Measurements from ENCODE around the gene PLA2G2A. TPM values are rescaled to one million over a fixed set of nuclear protein-coding genes. Genes with fewer than 3 reads are reported as not detected.
"Not testable (repeated sequence)": the region's sequence is repeated elsewhere in the genome, so short reads cannot be mapped to it uniquely, and the experiment has no call there.

Gene PLA2G2A
- total RNA-seq, 1 experiment from 2014 or later = 9.2 TPM

DNA sequence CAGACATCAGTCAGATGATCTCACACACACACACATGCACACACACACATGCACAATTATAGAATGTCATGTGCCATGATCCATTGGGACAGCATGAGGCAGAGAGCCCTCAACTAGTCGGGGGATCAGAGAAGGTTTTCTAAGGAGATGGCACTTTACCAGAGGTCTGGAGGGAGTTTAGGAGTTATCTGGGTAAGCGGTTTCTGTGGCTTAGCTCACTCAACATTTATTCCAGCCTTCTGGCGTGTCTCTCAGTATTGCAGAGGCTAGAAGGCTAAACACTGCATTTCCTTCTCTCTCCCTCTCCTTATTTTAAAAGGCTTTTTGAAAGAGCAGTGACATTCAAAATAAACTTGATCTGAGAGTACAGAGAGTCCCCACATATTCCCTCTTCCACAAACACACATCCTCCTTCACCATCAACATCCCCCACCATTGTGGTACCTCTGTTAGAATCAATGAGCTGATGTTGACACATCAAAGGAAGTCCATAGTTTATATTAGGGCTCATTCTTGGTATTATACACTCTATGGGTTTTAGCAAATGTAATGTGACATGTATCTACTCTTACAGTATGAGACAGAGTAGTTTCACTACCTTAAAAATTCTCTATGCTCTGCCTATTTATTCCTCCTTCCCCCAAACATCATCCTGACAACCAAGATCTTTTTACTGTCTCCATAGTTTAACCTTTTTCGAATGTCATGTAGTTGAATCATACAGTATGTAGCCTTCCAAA, 9.0 kb upstream of the PLA2G2A start:
- no peak overlapping the region for H3K4me3 Mint-ChIP-seq (ENCODE audit: unreplicated experiment)
- no peaks in the 10 kb centered on the region for H3K4me1 Mint-ChIP-seq (ENCODE audit: low read depth, unreplicated experiment)
- CTCF ChIA-PET = interaction anchor here (1.0 kb wide), 1 partner anchor 13 kb away, joined by 4 read pairs; no protein-coding TSS in a partner anchor
- H3K9me3 Mint-ChIP-seq (ENCODE audit: unreplicated experiment) = no peaks in the 10 kb centered on the region
- no peaks in the 10 kb centered on the region for H3K27me3 Mint-ChIP-seq (ENCODE audit: insufficient read depth, unreplicated experiment)
- no peaks in the 10 kb centered on the region for H3K36me3 ChIP-seq (ENCODE audit: control insufficient read depth, insufficient read depth, low read length)
- no peaks in the 10 kb centered on the region for H3K36me3 Mint-ChIP-seq (ENCODE audit: insufficient read depth, unreplicated experiment)
- intact Hi-C loops (cut with micrococcal nuclease; ENCODE audit: unreplicated experiment) = no loop called here
- no peaks in the 10 kb centered on the region for H3K27me3 ChIP-seq (replicated peaks; ENCODE audit: control insufficient read depth, insufficient read depth, low read length)
- H3K4me3 ChIP-seq (ENCODE audit: low read depth, low read length) = no peak overlapping the region
- no peaks in the 10 kb centered on the region for H3K4me1 ChIP-seq
- H3K9me3 ChIP-seq = no peaks in the 10 kb centered on the region
- TF ChIP-seq, protein P1, sequence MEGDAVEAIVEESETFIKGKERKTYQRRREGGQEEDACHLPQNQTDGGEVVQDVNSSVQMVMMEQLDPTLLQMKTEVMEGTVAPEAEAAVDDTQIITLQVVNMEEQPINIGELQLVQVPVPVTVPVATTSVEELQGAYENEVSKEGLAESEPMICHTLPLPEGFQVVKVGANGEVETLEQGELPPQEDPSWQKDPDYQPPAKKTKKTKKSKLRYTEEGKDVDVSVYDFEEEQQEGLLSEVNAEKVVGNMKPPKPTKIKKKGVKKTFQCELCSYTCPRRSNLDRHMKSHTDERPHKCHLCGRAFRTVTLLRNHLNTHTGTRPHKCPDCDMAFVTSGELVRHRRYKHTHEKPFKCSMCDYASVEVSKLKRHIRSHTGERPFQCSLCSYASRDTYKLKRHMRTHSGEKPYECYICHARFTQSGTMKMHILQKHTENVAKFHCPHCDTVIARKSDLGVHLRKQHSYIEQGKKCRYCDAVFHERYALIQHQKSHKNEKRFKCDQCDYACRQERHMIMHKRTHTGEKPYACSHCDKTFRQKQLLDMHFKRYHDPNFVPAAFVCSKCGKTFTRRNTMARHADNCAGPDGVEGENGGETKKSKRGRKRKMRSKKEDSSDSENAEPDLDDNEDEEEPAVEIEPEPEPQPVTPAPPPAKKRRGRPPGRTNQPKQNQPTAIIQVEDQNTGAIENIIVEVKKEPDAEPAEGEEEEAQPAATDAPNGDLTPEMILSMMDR (IDR thresholded peaks at IDR 0.05; ENCODE audit: insufficient read depth in 1 of 2, low read depth in 1 of 2, low read length in 1 of 2, severe bottlenecking in 1 of 2, unreplicated experiment in 1 of 2) = no peak
- POLR2A ChIA-PET = no interaction called here
- no peak for DNase-seq
- no peak overlapping the region for H3K27ac Mint-ChIP-seq (ENCODE audit: unreplicated experiment)
- no TSS peak for BruUV-seq (replicated peaks)

DNA sequence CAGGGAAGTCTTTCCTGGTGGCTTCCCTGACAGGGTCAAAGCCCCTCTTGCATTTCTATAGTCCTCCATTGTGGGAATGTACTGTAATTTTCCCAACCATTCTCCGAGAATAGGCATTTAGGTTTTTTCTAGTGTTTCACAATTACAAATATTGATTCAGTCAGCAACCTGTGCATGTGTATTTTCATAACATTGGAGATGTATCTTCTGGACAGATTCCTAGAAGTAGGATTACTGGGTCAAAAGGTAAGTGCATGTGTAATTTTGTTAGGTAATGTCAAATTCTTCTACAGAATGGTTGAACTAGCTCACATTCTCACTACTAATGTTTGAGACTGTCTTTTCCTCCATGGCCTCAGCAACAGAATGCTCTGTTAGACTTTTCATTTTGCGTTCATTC, 8.3 kb upstream of the PLA2G2A start:
- no peak overlapping the region for H3K4me3 ChIP-seq (ENCODE audit: low read depth, low read length)
- Mint-ChIP-seq H3K4me3 (ENCODE audit: unreplicated experiment) (no peak overlapping the region), H3K4me1 (ENCODE audit: low read depth, unreplicated experiment) (no peaks in the 10 kb centered on the region), H3K9me3 (ENCODE audit: unreplicated experiment) (no peaks in the 10 kb centered on the region), H3K27me3 (ENCODE audit: insufficient read depth, unreplicated experiment) (no peaks in the 10 kb centered on the region), H3K27ac (ENCODE audit: unreplicated experiment) (no peak overlapping the region), H3K36me3 (ENCODE audit: insufficient read depth, unreplicated experiment) (no peaks in the 10 kb centered on the region)
- no peaks in the 10 kb centered on the region for H3K36me3 ChIP-seq (ENCODE audit: control insufficient read depth, insufficient read depth, low read length)
- BruUV-seq (replicated peaks) = no TSS peak
- H3K27me3 ChIP-seq (replicated peaks; ENCODE audit: control insufficient read depth, insufficient read depth, low read length) = no peaks in the 10 kb centered on the region
- H3K4me1 ChIP-seq = no peaks in the 10 kb centered on the region
- H3K9me3 ChIP-seq = no peaks in the 10 kb centered on the region
- TF ChIP-seq, protein P1 (IDR thresholded peaks at IDR 0.05; ENCODE audit: insufficient read depth in 1 of 2, low read depth in 1 of 2, low read length in 1 of 2, severe bottlenecking in 1 of 2, unreplicated experiment in 1 of 2) = no peak
- DNase-seq = no peak
- ChIA-PET POLR2A (no interaction called here), CTCF (interaction anchor here (1.0 kb wide), 1 partner anchor 13 kb away, joined by 4 read pairs; no protein-coding TSS in a partner anchor)
- intact Hi-C loops (cut with micrococcal nuclease; ENCODE audit: unreplicated experiment) = no loop called here

DNA sequence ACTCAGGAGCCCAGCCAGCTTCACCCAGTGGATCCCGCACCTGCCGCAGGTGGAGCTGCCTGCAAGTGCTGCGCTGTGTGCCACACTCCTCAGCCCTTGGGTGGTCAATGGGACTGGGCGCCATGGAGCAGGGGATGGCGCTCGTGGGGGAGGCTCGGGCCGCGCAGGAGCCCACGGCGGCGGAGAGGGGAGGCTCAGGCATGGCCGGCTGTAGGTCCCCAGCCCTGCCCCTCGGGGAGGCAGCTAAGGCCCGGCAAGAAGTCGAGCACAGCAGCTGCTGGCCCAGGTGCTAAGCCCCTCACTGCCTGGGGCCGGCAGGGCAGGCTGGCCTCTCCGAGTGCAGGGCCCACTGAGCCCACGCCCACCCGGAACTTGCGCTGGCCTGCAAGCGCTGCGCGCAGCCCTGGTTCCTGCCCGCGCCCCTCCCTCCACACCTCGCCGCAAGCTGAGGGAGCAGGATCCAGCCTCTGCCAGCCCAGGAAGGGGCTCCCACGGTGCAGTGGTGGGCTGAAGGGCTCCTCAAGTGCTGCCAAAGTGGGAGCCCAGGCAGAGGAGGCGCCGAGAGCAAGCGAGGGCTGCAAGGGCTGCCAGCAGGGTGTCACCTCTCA, 5.1 kb upstream of the PLA2G2A start:
- H3K27me3 Mint-ChIP-seq (ENCODE audit: insufficient read depth, unreplicated experiment); H3K4me3 Mint-ChIP-seq (ENCODE audit: unreplicated experiment); H3K9me3 ChIP-seq; CTCF ChIA-PET; H3K4me3 ChIP-seq (ENCODE audit: low read depth, low read length); intact Hi-C loops (cut with micrococcal nuclease; ENCODE audit: unreplicated experiment); H3K36me3 ChIP-seq (ENCODE audit: control insufficient read depth, insufficient read depth, low read length); H3K9me3 Mint-ChIP-seq (ENCODE audit: unreplicated experiment); DNase-seq; BruUV-seq (replicated peaks); H3K27ac Mint-ChIP-seq (ENCODE audit: unreplicated experiment); POLR2A ChIA-PET; H3K36me3 Mint-ChIP-seq (ENCODE audit: insufficient read depth, unreplicated experiment); H3K27me3 ChIP-seq (replicated peaks; ENCODE audit: control insufficient read depth, insufficient read depth, low read length): not testable (repeated sequence)
- H3K4me1 Mint-ChIP-seq (ENCODE audit: low read depth, unreplicated experiment) = peaks cover 27% of the 10 kb centered on the region
- H3K4me1 ChIP-seq = peaks cover 25% of the 10 kb centered on the region
